NCI-H128 (cell line): ENCODE data around the gene EBF3.

Experiments
- DNase-seq: peaks from one replicate; lab custom pipeline; 2025; ENCODE audit not compliant: unreplicated experiment; lab: John Stamatoyannopoulos, UW

EBF3 gene

GRCh38 chr10:129972145-129972965, 8.3 kb upstream of the EBF3 start:
- DNase-seq, result no peak

GRCh38 chr10:129971381-129972144, 7.5 kb upstream of the EBF3 start:
- peak; percentile 27 for DNase-seq

- no peak for DNase-seq
Observed at GRCh38 chr10:129970465-129971364, 6.6 kb upstream of the EBF3 start.

- DNase-seq, result no peak
Observed at GRCh38 chr10:129969911-129970464, 5.9 kb upstream of the EBF3 start.

- DNase-seq, result no peak
Observed at GRCh38 chr10:129969184-129969910, 5.3 kb upstream of the EBF3 start.

- no peak for DNase-seq
Observed at GRCh38 chr10:129968853-129969183, 4.7 kb upstream of the EBF3 start.

- no peak for DNase-seq
Observed at GRCh38 chr10:129968020-129968852, 4.2 kb upstream of the EBF3 start.

GRCh38 chr10:129967579-129968019, 3.5 kb upstream of the EBF3 start:
- no peak for DNase-seq

- no peak for DNase-seq
Observed at GRCh38 chr10:129966889-129967578, 3.0 kb upstream of the EBF3 start.

GRCh38 chr10:129966370-129966888, 2.4 kb upstream of the EBF3 start:
- DNase-seq, result no peak

- no peak for DNase-seq
Observed at GRCh38 chr10:129965959-129966358, 1.9 kb upstream of the EBF3 start.

- no peak for DNase-seq
Observed at GRCh38 chr10:129965425-129965808, 1.3 kb upstream of the EBF3 start.

GRCh38 chr10:129964611-129965424, 744 bp upstream of the EBF3 start:
- no peak for DNase-seq

GRCh38 chr10:129962872-129963640, 1.0 kb downstream of the EBF3 start:
- DNase-seq, result no peak

GRCh38 chr10:129962031-129962871, 1.8 kb downstream of the EBF3 start:
- DNase-seq, result no peak

- no peak for DNase-seq
Observed at GRCh38 chr10:129961157-129961701, 2.8 kb downstream of the EBF3 start.
